Activated CD8-positive, alpha-beta memory T cell treated with anti-CD3 and anti-CD28 coated beads for 36 hours (primary cell): ENCODE measurements around the gene OR1D2. TPM values are rescaled to one million over a fixed set of nuclear protein-coding genes. Genes with fewer than 3 reads are reported as not detected.
"Not testable (repeated sequence)": the region's sequence is repeated elsewhere in the genome, so short reads cannot be mapped to it uniquely, and the experiment has no call there.

ENCODE experiments used
- CTCF ChIA-PET: fragments of 350-600 bp; sonication (Branson Sonifier 250); formaldehyde crosslinking; loops from one replicate; lab custom pipeline; 2021; ENCODE audit warnings: antibody characterized with exemption; lab: Charles Lee
- POLR2A ChIA-PET: fragments of 350-600 bp; sonication (Branson Sonifier 250); formaldehyde crosslinking; loops from one replicate; lab custom pipeline; 2021; ENCODE audit warnings: antibody characterized with exemption; lab: Charles Lee
- total RNA-seq, 2 experiments: library from RNA; stranded (reverse); gene quantifications; one replicate each; pipeline ENCODE4 v1.2.3, GENCODE V29; 2021

OR1D2 gene, protein sequence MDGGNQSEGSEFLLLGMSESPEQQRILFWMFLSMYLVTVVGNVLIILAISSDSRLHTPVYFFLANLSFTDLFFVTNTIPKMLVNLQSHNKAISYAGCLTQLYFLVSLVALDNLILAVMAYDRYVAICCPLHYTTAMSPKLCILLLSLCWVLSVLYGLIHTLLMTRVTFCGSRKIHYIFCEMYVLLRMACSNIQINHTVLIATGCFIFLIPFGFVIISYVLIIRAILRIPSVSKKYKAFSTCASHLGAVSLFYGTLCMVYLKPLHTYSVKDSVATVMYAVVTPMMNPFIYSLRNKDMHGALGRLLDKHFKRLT
- total RNA-seq: not detected

DNA sequence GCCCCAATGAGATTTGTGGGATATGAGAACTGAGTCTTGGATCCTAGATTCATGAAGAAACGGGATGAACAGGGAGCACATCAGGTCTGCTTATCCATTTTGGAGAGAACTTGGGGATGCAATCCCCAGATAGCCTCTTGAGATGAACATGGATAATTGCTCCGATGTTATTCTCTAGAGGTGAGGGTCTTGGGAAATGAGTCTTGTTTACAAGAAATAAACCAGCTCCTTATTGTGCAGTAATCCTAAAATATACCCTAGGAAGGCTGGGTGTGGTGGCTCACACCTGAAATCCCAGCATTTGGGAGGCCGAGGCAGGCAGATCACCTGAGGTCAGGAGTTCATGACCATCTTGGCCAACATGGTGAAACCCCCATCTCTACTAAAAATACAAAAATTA lies at the start of gene OR1D2:
Gene OR1D2 (minus strand): TSS at position 101 of the 400 bp plus-strand sequence. CDS start 11,426 bp downstream, outside the sequence.
- CTCF ChIA-PET: no interaction called here
- POLR2A ChIA-PET: no interaction called here

GRCh38 chr17:3137494-3137893 lies 33.3 kb upstream of the OR1D2 start:
- POLR2A ChIA-PET, CTCF ChIA-PET: not testable (repeated sequence)

DNA sequence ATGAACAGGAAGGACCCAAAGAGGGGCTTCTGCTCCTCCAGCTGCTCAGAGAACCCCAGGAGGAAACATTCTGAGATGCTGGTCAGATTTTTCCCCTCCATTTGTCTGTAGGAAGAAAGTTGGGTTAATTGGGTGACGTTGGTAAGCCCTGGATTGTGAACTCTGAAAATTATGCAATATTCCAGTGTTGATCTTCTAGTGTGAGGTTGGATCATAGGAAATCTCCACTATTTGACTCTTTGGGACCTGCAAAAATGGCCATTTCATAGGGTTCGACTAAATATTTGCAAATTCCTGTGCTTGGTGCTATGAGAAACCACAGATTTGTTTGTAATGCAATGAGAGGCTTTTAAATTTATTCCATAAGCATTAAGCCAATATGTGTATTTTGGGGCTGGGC lies 23.2 kb upstream of the OR1D2 start, which contains the start of gene OR1G1:
Gene OR1G1 (minus strand): TSS at position 101 of the 400 bp plus-strand sequence. CDS start 0 bp downstream, at position 101.
- ChIA-PET CTCF (no interaction called here), POLR2A (no interaction called here)

DNA sequence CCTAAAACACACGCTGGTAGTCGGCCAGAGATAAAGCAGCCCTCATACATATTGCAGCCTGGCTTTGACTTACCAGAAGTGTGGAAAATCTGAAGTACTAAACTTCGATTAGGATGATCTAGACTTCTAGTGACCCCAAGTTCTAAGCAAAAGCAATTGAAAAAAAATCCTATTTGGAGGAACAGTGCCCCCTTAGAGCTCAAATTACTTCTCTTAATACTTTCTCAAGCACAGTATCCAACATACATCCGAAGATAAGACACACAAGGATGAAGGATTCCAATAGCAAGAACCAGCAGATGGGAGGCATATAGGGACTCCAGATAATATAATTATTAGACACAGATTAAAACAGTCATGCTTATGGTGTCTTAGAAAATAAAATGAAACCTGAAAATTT lies 30.4 kb downstream of the OR1D2 start:
- POLR2A ChIA-PET, CTCF ChIA-PET: not testable (repeated sequence)

GRCh38 chr17:3065192-3065591 lies 39.0 kb downstream of the OR1D2 start:
- POLR2A ChIA-PET, CTCF ChIA-PET: not testable (repeated sequence)

DNA sequence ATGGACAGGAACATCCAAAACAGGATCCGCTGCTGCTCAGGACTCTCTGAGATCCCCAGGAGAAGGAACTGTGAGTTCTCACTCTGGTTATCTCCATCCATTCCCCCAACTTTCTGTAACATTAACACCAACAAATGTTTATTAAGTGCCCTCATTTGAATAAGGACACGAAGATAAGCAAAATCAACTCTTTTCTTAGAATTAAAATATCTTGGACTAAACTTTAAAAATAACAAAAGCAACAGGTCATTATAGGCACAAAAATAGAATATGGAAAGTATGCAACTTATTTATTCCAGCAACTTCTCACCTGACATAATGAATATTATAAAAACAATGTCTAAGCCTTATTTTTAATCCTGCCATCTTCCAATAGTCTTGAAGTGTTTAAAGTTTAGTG lies 40.7 kb downstream of the OR1D2 start, which contains the start of gene OR1D5:
Gene OR1D5 (minus strand): TSS at position 101 of the 400 bp plus-strand sequence. CDS start 0 bp downstream, at position 101.
- POLR2A ChIA-PET, CTCF ChIA-PET: not testable (repeated sequence)

- CTCF ChIA-PET, POLR2A ChIA-PET: not testable (repeated sequence)
Measured at GRCh38 chr17:3062824-3063377, 41.3 kb downstream of the OR1D2 start.

- POLR2A ChIA-PET, CTCF ChIA-PET: not testable (repeated sequence)
Measured at GRCh38 chr17:3054868-3055267, 49.4 kb downstream of the OR1D2 start.

GRCh38 chr17:3049705-3050295 lies 54.4 kb downstream of the OR1D2 start:
- ChIA-PET CTCF (interaction anchor here (1.5 kb wide), 1 partner anchor 552 kb away, joined by 4 read pairs; no protein-coding TSS in a partner anchor), POLR2A (no interaction called here)

DNA sequence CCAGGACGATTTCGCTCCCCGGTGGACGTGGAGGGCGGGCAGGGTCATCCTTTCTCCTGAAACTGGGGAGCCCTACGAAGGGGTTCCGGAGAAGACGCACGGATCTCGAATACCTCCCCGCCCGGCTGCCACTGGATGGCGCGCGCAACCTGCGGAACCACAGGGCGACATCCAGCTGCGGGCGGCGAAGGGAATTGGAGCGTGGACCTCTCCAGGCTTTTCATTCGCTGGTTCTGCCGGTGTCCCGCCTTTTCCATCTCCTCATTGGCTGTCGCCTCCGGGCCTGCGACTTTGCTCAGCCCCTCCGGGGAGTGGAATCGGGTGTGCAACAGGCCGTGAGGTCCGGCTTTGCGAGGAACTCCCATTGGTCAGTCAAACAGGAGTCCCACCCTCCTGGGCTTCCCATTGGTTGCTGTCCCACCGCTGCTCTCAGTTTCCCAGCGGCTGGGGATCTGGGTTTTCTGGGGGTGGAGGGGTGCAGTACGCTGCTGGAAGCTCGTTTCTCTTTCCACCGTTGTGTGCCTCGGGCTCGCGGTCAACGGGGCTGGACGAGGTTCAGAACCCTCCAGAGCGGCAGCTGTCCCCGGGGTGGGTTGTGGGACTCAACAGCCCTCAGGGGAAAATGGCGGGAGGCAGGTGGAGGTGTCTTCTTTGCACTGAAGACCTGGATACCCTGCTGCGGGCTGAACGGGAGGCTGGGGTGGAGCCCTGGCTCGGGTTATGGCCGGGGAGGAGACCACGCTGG lies 55.3 kb downstream of the OR1D2 start:
- ChIA-PET CTCF (interaction anchor here (0.5 to 1.5 kb wide), 5 partner anchors 9 to 1327 kb away, joined by 3 to 4 read pairs (median 3); no protein-coding TSS in a partner anchor), POLR2A (interaction anchor here (0.6 kb wide), 2 partner anchors 554 to 587 kb away, joined by 3 read pairs; partner anchors contain the start of gene CTNS)

DNA sequence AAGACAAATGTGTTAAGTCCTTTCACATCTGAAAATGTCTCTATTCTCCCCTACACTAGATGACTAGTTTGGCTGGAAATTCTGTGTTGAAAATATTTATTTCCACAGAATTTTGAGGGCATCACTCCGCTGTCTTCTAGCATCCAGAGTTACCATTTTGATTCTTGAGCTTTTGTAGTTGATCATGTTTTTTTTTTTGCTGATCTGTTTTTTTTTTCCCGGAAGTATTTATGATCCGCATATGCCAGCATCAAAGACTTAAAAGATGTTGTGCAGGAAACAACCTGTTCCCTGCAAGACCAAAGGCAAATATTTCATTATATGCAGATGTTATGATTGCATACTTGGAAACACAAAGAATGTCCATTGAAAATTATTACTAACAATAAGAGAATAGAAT lies 57.5 kb downstream of the OR1D2 start:
- ChIA-PET CTCF (no interaction called here), POLR2A (no interaction called here)

- ChIA-PET POLR2A (interaction anchor here (0.6 kb wide), 1 partner anchor 568 kb away, joined by 4 read pairs; no protein-coding TSS in a partner anchor), CTCF (no interaction called here)
Measured at GRCh38 chr17:3043737-3044365, 60.4 kb downstream of the OR1D2 start.

GRCh38 chr17:3040882-3041281 lies 63.3 kb downstream of the OR1D2 start:
- POLR2A ChIA-PET: no interaction called here
- CTCF ChIA-PET: no interaction called here

GRCh38 chr17:3039736-3040135 lies 64.5 kb downstream of the OR1D2 start:
- ChIA-PET POLR2A (interaction anchor here (0.7 kb wide), 1 partner anchor 109 kb away, joined by 6 read pairs; no protein-coding TSS in a partner anchor), CTCF (interaction anchor here (0.6 to 1.5 kb wide), 4 partner anchors 9 to 599 kb away, joined by 3 to 4 read pairs (median 3); no protein-coding TSS in a partner anchor)

GRCh38 chr17:3038941-3039340 lies 65.3 kb downstream of the OR1D2 start:
- CTCF ChIA-PET: interaction anchor here (0.7 to 1.5 kb wide), 2 partner anchors 10 to 600 kb away, joined by 3 to 4 read pairs; no protein-coding TSS in a partner anchor
- POLR2A ChIA-PET: no interaction called here
